Astrocyte of the spinal cord (primary cell): Measurements from ENCODE around the gene TRIO.

Experiments used
- DNase-seq: peaks from one replicate; pipeline ENCODE4 v3.0.0; 2011; ENCODE audit warnings: low read depth, low spot score
- H3K4me3 ChIP-seq: 2 replicates; pipeline ENCODE4 v1.5.1; 2011; ENCODE audit warnings: low read depth, mild to moderate bottlenecking, low read length, moderate library complexity
- in situ Hi-C: cut with HindIII; loops from 2 replicates; pipeline ENCODE4 v1.10.0; 2017; ENCODE audit warnings: low sequenced_read_pairs
- TF ChIP-seq, protein P1 (sequence below): IDR thresholded peaks from 2 replicates; pipeline ENCODE4 v1.5.1; 2012; ENCODE audit warnings: low read depth, mild to moderate bottlenecking, low read length, inconsistent platforms

TRIO gene

DNA sequence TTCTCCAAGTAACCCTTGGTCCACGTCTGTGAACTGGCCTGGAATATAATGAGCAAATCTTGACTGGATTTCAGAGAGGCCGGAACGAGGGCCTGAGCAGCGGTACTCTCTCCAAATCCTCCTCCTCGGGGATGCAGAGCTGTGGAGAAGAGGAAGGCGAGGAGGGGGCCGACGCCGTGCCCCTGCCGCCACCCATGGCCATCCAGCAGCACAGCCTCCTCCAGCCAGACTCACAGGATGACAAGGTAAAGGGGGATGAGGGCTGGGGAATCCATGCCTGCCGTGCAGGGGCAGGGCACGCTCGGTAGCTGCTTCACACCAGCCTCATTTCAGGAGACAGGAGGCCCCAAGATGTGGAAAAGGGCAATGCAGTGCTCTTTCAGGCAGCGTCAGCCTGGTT is 319.5 kb downstream of the TRIO start:
- in situ Hi-C loops, result no loop called here
- TF ChIP-seq, protein P1, sequence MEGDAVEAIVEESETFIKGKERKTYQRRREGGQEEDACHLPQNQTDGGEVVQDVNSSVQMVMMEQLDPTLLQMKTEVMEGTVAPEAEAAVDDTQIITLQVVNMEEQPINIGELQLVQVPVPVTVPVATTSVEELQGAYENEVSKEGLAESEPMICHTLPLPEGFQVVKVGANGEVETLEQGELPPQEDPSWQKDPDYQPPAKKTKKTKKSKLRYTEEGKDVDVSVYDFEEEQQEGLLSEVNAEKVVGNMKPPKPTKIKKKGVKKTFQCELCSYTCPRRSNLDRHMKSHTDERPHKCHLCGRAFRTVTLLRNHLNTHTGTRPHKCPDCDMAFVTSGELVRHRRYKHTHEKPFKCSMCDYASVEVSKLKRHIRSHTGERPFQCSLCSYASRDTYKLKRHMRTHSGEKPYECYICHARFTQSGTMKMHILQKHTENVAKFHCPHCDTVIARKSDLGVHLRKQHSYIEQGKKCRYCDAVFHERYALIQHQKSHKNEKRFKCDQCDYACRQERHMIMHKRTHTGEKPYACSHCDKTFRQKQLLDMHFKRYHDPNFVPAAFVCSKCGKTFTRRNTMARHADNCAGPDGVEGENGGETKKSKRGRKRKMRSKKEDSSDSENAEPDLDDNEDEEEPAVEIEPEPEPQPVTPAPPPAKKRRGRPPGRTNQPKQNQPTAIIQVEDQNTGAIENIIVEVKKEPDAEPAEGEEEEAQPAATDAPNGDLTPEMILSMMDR, result no peak
- no peak overlapping the region for H3K4me3 ChIP-seq
- no peak for DNase-seq

DNA sequence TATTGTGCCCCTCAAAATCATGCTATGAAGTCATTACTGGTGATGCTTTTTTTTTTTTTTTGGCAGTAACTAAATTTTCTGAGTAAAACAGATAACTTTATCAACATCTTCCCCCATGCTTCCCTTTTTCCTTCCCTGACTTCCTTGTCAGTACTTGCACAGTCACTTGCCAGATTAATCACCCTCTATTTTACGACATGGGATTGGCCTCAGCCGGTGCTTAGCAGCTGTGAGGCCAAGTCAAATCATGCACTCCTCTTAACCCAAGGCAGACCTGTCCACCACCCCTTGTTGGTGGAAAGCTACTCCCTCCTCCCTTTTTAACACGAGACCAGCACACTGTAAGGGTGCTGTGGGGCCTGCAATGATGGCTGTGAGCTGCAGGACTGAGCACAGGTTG is 320.5 kb downstream of the TRIO start:
- no peak for DNase-seq
- TF ChIP-seq, protein P1, result no peak
- in situ Hi-C loops, result no loop called here
- H3K4me3 ChIP-seq, result no peak overlapping the region

DNA sequence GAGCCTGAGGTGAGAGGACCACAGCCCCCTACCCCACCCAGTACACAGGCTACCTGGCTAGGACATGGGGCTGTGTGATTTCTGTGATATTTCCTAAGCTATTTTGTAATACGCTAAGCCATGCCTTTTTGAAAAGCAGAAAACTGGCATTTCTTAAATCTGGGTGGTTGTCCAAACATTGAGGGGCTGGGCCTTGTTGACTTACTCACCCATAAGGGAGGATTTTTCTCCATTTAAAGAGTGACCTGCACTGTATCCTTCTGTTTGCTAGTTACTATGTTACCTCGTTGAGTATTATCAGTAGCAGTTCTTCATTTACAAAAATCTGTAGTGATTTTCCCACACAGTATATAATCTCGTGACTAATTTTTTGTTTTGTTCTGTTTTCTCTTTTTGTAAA is 321.0 kb downstream of the TRIO start:
- H3K4me3 ChIP-seq, result no peak overlapping the region
- TF ChIP-seq, protein P1, result no peak
- no peak for DNase-seq
- in situ Hi-C loops, result no loop called here

DNA sequence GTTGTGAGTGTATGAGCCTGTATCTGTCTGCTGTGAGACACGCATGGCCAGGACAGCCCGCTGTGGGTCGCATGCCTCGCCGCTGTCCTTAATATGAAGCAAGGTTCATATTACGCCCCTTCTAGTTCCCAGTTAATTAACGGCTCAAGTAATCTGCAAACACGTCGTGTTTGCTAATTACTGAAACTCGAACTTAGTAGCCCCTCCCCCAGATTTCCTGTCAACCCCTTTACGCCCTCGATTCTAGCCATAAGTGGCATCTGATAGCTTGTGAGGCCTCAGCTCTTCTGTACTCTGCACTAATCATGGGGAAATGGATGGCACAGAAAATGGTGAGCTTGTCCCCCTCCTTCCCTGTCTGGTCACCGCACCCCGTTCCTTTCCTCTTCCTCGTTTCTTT is 321.5 kb downstream of the TRIO start:
- in situ Hi-C loops, result no loop called here

DNA sequence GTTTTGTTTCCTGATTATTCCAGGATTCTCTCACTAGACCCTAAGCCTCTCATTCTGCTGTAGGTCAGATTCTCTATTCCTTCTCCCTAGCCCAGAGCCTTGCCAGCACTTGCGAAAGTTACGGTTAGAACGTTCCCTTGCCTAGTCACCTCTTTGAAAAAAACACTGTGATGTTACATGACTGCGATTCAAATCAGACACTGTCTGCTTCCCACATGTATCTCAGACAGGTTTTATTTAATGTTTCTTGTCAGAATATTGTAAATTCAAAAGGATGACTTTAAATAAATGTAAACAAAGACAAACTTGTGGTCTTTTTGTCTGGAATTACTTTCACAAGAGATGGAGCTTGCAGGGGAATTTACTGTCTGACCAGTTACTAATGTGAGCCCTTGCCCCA is 322.0 kb downstream of the TRIO start:
- no peak for DNase-seq
- H3K4me3 ChIP-seq, result no peak overlapping the region
- in situ Hi-C loops, result no loop called here
- TF ChIP-seq, protein P1, result no peak

More for the DNA sequence above, 321.5 kb downstream of the TRIO start:
- no peak for DNase-seq
- TF ChIP-seq, protein P1, result no peak
- no peak overlapping the region for H3K4me3 ChIP-seq

DNA sequence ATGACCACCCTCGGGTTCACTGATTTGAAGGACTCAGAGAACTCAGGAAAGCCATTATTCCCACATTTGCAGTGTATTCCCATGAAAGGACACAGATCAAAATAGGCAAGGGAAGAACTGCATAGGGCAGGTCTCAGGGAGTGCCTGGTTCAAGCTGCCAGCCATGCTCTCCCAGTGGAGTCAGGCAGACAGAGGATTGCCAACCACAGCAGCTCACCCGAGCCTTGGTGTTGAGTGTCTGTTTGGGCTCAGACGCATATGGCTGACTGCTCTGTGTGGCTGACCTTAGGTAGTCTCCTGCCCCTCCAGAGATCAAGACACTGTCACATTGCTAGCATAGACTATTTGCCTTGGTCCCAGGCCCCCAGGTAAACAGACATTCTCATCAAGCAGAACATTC is 322.6 kb downstream of the TRIO start:
- no peak overlapping the region for H3K4me3 ChIP-seq
- DNase-seq, result no peak
- in situ Hi-C loops, result no loop called here
- TF ChIP-seq, protein P1, result no peak

DNA sequence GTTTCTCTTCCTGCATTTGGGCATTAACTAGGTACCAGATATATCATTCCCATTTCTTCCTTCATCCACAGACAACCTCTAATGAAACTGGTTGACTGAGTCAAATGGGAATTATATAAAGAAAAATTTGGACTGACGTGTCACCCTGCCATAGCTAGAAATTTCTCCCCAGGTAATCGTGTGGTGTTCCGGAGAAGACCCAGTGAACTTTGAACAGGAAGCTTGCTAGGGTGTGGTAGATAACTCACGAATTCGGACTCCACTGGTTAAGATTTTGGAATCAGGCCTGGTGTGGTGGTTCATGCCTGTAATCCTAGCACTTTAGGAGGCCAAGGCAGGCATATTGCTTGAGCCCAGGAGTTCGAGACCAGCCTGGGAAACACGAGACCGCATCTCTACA is 324.1 kb downstream of the TRIO start:
- TF ChIP-seq, protein P1, result no peak
- DNase-seq, result no peak
- no peak overlapping the region for H3K4me3 ChIP-seq
- in situ Hi-C loops, result no loop called here
